HG03354 (cell line): ENCODE measurements around the gene SNX27.
"Not testable (repeated sequence)": the region's sequence is repeated elsewhere in the genome, so short reads cannot be mapped to it uniquely, and the experiment has no call there.

Source experiments
- ATAC-seq: cut with Tn5 transposase; IDR thresholded peaks from one replicate; pipeline ENCODE4 v1.9.1; 2021; ENCODE audit warnings: mild to moderate bottlenecking; ENCODE audit not compliant: unreplicated experiment, poor library complexity, severe bottlenecking

The SNX27 gene

DNA sequence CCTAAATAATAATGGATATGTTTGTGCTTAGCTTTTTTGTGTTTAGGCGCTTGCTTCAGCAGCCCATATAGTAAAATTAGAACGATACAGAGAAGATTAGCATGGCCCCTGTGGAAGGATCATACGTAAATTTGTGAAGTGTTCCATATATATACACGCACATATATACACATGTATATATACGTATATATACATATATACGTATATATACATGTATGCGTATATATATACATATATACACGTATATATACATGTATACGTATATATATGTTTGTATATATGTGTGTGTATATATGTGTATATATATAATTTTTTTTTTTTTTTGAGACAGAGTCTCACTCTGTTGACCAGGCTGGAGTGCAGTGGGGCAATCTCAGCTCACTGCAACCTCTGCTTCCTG is 17.4 kb downstream of the SNX27 start:
- no peak for ATAC-seq

DNA sequence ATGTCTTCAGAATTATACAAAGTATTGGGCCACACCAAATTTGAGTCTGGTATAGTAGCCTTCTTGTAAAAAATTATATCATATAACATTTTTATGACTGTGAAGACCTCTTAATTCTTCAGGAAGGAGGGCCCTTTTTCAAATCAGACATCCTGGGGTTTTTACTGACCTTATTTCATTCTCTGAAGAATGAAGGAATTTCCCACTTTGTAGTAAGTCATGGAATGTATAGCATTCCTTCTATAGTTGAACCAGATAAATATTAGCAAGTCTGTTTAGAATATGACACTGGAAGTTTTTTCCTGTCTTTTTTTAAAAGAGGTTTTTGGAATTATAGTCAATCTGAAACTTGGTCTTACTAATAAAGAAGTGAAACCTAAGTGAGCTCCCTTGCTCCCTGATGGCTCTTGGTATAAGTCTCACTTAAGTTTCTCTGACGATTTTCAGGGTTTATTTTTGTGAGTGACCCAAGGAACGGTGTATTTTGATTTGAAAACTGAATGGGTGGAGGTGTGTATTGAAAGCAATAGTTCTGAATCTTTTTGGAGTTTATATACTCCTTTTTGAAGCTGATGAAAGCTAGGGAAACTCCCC is 23.7 kb downstream of the SNX27 start:
- no peak for ATAC-seq

GRCh38 chr1:151638074-151638775 is 26.4 kb downstream of the SNX27 start:
- ATAC-seq: no peak

GRCh38 chr1:151638812-151639211 is 27.0 kb downstream of the SNX27 start:
- no peak for ATAC-seq

- no peak for ATAC-seq
These were observed 27.6 kb downstream of the SNX27 start for GRCh38 chr1:151639466-151639865.

GRCh38 chr1:151641229-151641628 is 29.4 kb downstream of the SNX27 start:
- ATAC-seq: no peak

- not testable (repeated sequence) for ATAC-seq
These were observed 31.2 kb downstream of the SNX27 start for GRCh38 chr1:151643085-151643484.

GRCh38 chr1:151644001-151644400 is 32.2 kb downstream of the SNX27 start:
- no peak for ATAC-seq

DNA sequence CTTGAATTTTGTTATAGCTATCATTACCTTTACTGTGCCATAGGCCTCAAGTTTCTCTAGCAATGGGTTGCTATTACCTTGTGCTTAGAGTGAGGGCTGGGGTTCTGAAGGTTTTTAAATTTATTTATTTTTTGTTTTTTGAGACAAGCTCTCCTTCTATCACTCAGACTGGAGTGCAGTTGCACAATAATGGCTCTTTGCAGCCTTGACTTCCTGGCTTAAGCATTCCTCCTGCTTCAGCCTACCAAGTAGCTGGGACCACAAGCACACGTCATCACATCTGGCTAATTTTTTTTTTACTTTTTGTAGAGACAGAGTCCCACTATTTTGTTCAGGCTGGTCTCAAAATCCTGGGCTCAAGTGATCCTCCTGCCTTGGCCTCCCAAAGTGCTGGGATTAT is 41.5 kb downstream of the SNX27 start:
- no peak for ATAC-seq

DNA sequence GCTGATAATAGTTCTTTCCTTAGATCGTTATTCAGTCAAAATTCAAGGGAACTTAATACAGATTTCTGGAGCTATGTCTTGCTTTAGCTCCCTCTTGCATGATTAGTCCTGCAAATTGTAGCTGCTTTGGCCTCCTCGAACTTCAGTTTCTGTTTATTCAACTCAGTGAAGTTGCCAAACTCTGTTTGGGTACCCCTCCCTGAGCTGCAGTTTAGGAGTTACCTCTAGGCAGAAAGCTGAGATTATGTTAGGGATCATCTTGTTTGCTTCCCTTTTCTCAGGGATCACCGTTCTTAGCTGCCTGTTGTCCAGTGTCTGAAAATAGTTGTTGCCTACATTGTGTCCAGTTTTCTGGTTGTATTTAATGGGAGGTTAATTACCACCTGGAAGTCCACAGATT is 43.5 kb downstream of the SNX27 start:
- no peak for ATAC-seq

DNA sequence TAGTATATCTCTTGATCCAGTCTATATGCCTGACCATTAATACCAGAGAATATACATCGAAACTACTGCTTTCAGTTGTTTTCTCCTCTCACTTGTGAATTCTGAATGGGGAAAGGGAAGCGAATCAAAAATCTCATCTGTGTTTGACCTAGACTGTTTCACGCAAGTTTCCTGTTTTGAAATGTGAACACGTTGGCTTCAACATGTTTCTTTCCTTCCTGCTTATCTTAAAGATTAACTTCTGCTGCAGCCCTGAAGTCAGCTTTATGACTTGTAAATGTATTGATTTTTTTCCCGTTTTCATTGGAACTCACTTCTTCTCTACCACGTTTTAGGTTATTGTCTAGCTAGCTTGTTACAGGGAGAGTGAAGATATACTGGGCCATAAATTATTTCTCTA is 49.9 kb downstream of the SNX27 start:
- no peak for ATAC-seq

GRCh38 chr1:151668090-151668489 is 56.2 kb downstream of the SNX27 start:
- no peak for ATAC-seq

- not testable (repeated sequence) for ATAC-seq
These were observed 58.3 kb downstream of the SNX27 start for GRCh38 chr1:151670036-151670675.

- no peak for ATAC-seq
These were observed 61.6 kb downstream of the SNX27 start for GRCh38 chr1:151673407-151673806.

DNA sequence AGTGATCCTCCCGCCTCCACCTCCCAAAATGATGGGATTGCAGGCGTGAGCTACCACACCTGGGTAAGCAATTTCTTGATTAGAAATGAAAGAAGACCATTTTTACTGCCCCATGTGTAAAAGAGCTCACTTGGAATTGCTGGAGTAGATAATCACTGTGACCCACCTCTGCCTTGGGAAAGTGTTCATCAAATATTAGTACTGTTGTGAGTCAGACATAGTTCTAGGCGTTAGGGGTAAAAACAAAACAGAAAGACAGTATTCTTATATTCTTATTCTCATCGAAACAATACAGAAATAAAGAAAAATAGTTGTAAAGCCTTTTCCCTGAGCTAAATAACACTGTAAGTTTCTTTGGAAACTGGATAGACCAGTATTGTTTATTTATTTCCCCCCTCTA is 68.5 kb downstream of the SNX27 start:
- ATAC-seq: no peak

DNA sequence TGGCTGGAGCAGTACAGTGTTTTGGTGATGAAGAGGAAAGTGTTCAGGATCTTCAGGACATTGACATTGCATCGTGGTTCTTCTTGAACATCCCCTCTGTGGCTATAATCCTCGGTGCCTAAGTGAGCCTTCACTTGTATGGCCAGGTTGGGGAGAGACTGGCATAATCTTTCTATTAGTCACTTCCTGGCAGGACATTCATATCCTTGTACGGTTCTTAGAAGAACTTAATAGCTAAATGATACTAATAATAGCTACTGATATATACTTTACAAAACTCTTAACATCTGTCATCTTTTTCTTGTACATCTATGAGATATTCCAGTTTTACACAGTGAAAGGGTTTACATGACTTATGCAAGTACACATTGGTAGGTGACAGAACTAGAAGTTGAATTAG is 69.0 kb downstream of the SNX27 start:
- no peak for ATAC-seq

GRCh38 chr1:151681923-151682322 is 70.1 kb downstream of the SNX27 start:
- no peak for ATAC-seq

DNA sequence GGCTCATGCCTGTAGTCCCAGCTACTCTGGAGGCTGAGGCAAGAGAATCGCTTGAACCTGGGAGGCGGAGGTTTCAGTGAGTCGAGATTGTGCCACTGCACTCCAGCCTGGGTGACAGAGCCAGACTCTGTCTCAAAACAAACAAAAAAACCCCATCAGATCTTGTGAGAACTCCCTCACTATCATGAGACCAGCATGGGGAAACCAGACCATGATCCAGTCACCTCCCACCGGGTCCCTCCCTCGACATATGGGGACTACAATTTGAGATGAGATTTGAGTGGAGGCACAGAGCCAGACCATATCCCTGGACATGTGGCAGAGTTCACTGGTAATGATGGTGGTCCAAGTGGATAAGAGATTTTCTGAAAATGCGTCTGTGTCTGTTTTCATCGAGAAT is 71.1 kb downstream of the SNX27 start:
- ATAC-seq: not testable (repeated sequence)

DNA sequence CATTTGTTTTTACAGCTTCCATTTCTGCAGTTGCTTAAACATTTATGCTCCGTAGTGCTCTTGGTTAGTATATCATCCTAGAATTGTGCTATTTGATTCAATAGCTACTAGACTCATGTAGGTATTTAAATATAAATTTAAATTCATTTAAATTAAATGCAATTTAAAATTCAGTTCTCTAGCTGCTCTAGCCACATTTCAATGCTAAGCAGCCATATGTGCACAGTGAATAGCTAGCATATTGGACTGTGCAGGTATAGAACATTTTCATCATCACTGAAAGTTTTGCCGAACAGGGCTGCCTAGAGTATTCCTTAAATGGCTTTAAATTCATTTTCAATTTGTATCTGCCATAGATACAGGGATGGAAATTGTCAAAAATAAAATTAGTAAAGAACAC is 72.3 kb downstream of the SNX27 start:
- no peak for ATAC-seq

- no peak for ATAC-seq
These were observed 74.7 kb downstream of the SNX27 start for GRCh38 chr1:151686561-151686960.

DNA sequence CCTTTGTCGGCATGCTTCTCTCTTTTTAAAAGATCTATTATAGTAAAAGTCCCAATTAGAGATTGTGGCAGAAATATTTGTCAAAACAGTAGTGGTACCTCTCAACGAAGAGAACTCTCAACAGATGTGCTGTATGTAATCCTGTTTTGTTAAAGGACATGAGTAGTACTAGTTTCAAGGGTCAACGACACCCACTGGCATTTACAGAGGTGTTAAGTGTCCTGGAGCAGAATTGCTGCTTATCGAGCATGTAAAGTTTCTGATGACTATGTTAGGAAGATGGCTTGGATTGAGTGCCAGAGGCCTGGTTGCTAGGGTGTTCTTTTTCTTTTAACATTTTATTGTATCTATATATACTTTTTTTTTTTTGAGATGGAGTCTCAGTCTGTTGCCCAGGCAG is 77.6 kb downstream of the SNX27 start:
- no peak for ATAC-seq
